ENCODE data around the gene ZNF778.

- TF ChIP-seq RAD21 (IDR thresholded peaks at IDR 0.05 in 1 of 2, conservative IDR thresholded peaks at IDR 0.05 in 1 of 2; ENCODE audit: low read depth in 2 of 2, low read length in 2 of 2) (no peak), CTCF (IDR thresholded peaks at IDR 0.05; ENCODE audit: control extremely low read depth in 1 of 3, insufficient read depth in 1 of 3, low read depth in 1 of 3, low read length in 3 of 3) (no peak), GABPA (IDR thresholded peaks at IDR 0.05; ENCODE audit: borderline replicate concordance, insufficient read depth, low read length) (no peak), ATF2 (IDR thresholded peaks at IDR 0.05; ENCODE audit: low read length) (no peak), CBX5 (IDR thresholded peaks at IDR 0.05; ENCODE audit: low read depth, low read length) (no peak), ASH2L (IDR thresholded peaks at IDR 0.05; ENCODE audit: low read length) (no peak), BACH1 (IDR thresholded peaks at IDR 0.05; ENCODE audit: low read length) (no peak), POLR2A (IDR thresholded peaks at IDR 0.05; ENCODE audit: control extremely low read depth in 1 of 2, low read depth in 2 of 2, low read length in 2 of 2) (no peak), EP300 (IDR thresholded peaks at IDR 0.05; ENCODE audit: borderline replicate concordance in 1 of 2, low read depth in 2 of 2, low read length in 2 of 2) (no peak), USF2 (IDR thresholded peaks at IDR 0.05; ENCODE audit: low read length) (no peak), ZNF274 (IDR thresholded peaks at IDR 0.05; ENCODE audit: borderline replicate concordance, extremely low read depth, low read length) (no peak), EZH2 (IDR thresholded peaks at IDR 0.05; ENCODE audit: low read depth, low read length, severe bottlenecking) (no peak)
Observed at GRCh38 chr16:89177501-89177900, 40.0 kb upstream of the ZNF778 start.
